SK-N-MC (cell line): Measurements from ENCODE around the gene HK1.

Source experiments
- EZH2 ChIP-seq: fragments of 200-600 bp; sonication (generic); IDR thresholded peaks from one replicate; pipeline ENCODE4 v1.6.1; 2017; ENCODE audit warnings: antibody characterized with exemption
- FOXP2 ChIP-seq: optimal IDR thresholded peaks from 2 replicates; pipeline ENCODE3; 2011; ENCODE audit warnings: mild to moderate bottlenecking, moderate library complexity; ENCODE audit not compliant: insufficient read depth; ENCODE audit errors: extremely low read length, control extremely low read depth
- POLR2AphosphoS5 ChIP-seq: IDR thresholded peaks from 2 replicates; pipeline ENCODE4 v1.6.1; 2012; ENCODE audit warnings: mild to moderate bottlenecking, low read depth, low read length, borderline replicate concordance

- TF ChIP-seq FOXP2: no peak
- TF ChIP-seq POLR2AphosphoS5: no peak
- TF ChIP-seq EZH2: no peak
Observed at GRCh38 chr10:69243817-69244216, 34.5 kb upstream of the HK1 start.
